Esophagus muscularis mucosa (tissue), 4 donors: Measurements from ENCODE around the gene ITGAL.
"Not testable (repeated sequence)": the region's sequence is repeated elsewhere in the genome, so short reads cannot be mapped to it uniquely, and the experiment has no call there.

Experiments
- EP300 ChIP-seq: sonication (generic); formaldehyde crosslinking; IDR thresholded peaks from one replicate; pipeline ENCODE4 v1.6.1; 2017; ENCODE audit warnings: antibody characterized with exemption
- POLR2A ChIP-seq: fragments of 450-650 bp; IDR thresholded peaks from one replicate; pipeline ENCODE4 v1.6.1; 2017; ENCODE audit warnings: antibody characterized with exemption, moderate library complexity, mild to moderate bottlenecking, low read depth
- POLR2AphosphoS5 ChIP-seq, 2 donors: sonication (generic); formaldehyde crosslinking; IDR thresholded peaks; one replicate each; pipeline ENCODE4 v1.6.1; 2017; ENCODE audit warnings: antibody characterized with exemption in 2 of 2
- TF ChIP-seq, protein P1 (sequence below), 3 experiments: fragments of 200-600 bp in 2 of 3; fragments of 450-650 bp in 1 of 3; sonication (generic) in 2 of 3; IDR thresholded peaks; one replicate each; pipeline ENCODE4 v1.5.1; 2017 to 2019; ENCODE audit warnings: antibody characterized with exemption in 3 of 3, mild to moderate bottlenecking in 2 of 3, moderate library complexity in 1 of 3

- not testable (repeated sequence) for TF ChIP-seq POLR2AphosphoS5 (IDR thresholded peaks at IDR 0.05); POLR2A; EP300
- TF ChIP-seq, protein P1, sequence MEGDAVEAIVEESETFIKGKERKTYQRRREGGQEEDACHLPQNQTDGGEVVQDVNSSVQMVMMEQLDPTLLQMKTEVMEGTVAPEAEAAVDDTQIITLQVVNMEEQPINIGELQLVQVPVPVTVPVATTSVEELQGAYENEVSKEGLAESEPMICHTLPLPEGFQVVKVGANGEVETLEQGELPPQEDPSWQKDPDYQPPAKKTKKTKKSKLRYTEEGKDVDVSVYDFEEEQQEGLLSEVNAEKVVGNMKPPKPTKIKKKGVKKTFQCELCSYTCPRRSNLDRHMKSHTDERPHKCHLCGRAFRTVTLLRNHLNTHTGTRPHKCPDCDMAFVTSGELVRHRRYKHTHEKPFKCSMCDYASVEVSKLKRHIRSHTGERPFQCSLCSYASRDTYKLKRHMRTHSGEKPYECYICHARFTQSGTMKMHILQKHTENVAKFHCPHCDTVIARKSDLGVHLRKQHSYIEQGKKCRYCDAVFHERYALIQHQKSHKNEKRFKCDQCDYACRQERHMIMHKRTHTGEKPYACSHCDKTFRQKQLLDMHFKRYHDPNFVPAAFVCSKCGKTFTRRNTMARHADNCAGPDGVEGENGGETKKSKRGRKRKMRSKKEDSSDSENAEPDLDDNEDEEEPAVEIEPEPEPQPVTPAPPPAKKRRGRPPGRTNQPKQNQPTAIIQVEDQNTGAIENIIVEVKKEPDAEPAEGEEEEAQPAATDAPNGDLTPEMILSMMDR (IDR thresholded peaks at IDR 0.05): not testable (repeated sequence)
Observed at GRCh38 chr16:30477773-30478172, 5.2 kb downstream of the ITGAL start.
